HEK293T (cell line): Measurements from ENCODE around the gene SCARB2.

Source experiments
- CTCF ChIA-PET: fragments of 350-600 bp; formaldehyde crosslinking; extraction: SDS; loops from one replicate; lab custom pipeline; 2021; ENCODE audit warnings: antibody characterized with exemption, inconsistent platforms; lab: Yijun Ruan, JAX
- POLR2A ChIA-PET: fragments of 350-600 bp; formaldehyde crosslinking; extraction: SDS; loops from one replicate; lab custom pipeline; 2020; ENCODE audit warnings: antibody characterized with exemption, inconsistent platforms; lab: Yijun Ruan, JAX
- DNase-seq: peaks from one replicate; pipeline ENCODE4 v3.0.0; 2012; ENCODE audit warnings: mixed read lengths; ENCODE audit errors: extremely low spot score
- ARNT ChIP-seq: fragments of 450-650 bp; IDR thresholded peaks from 2 replicates; pipeline ENCODE4 v1.6.1; 2017; ENCODE audit warnings: mild to moderate bottlenecking
- BHLHE40 ChIP-seq: fragments of 450-650 bp; IDR thresholded peaks from 2 replicates; pipeline ENCODE4 v1.6.1; 2016; ENCODE audit warnings: mild to moderate bottlenecking, moderate library complexity, borderline replicate concordance
- CTBP1 ChIP-seq: fragments of 450-650 bp; IDR thresholded peaks from 2 replicates; pipeline ENCODE4 v1.6.1; 2016; ENCODE audit warnings: borderline replicate concordance
- ELF4 ChIP-seq: fragments of 450-650 bp; IDR thresholded peaks from 2 replicates; pipeline ENCODE4 v1.6.1; 2017; ENCODE audit warnings: antibody characterized with exemption
- FOXA1 ChIP-seq: fragments of 450-650 bp; IDR thresholded peaks from 2 replicates; pipeline ENCODE4 v1.6.1; 2016; ENCODE audit warnings: mild to moderate bottlenecking
- FOXK2 ChIP-seq: fragments of 450-650 bp; IDR thresholded peaks from 2 replicates; pipeline ENCODE4 v1.6.1; 2016; ENCODE audit warnings: mild to moderate bottlenecking
- FOXM1 ChIP-seq: fragments of 450-650 bp; IDR thresholded peaks from 2 replicates; pipeline ENCODE4 v1.6.1; 2017; ENCODE audit warnings: mild to moderate bottlenecking, borderline replicate concordance
- HDGF ChIP-seq: fragments of 450-650 bp; IDR thresholded peaks from 2 replicates; pipeline ENCODE4 v1.6.1; 2017; ENCODE audit warnings: antibody characterized with exemption, borderline replicate concordance
- L3MBTL2 ChIP-seq: fragments of 450-650 bp; conservative IDR thresholded peaks from 2 replicates; pipeline ENCODE4 v1.6.1; 2016; ENCODE audit warnings: mild to moderate bottlenecking
- LEF1 ChIP-seq: fragments of 450-650 bp; IDR thresholded peaks from 2 replicates; pipeline ENCODE4 v1.6.1; 2017; ENCODE audit warnings: mild to moderate bottlenecking, borderline replicate concordance
- NFRKB ChIP-seq: fragments of 450-650 bp; IDR thresholded peaks from 2 replicates; pipeline ENCODE4 v1.6.1; 2016; ENCODE audit warnings: mild to moderate bottlenecking, moderate library complexity
- SP1 ChIP-seq: fragments of 450-650 bp; IDR thresholded peaks from 2 replicates; pipeline ENCODE4 v1.6.1; 2017
- SUZ12 ChIP-seq: fragments of 450-650 bp; IDR thresholded peaks from 2 replicates; pipeline ENCODE4 v1.6.1; 2016; ENCODE audit warnings: mild to moderate bottlenecking
- TARDBP ChIP-seq: fragments of 450-650 bp; IDR thresholded peaks from 2 replicates; pipeline ENCODE4 v1.6.1; 2016
- ZNF384 ChIP-seq: fragments of 450-650 bp; IDR thresholded peaks from 2 replicates; pipeline ENCODE4 v1.6.1; 2016
- TF ChIP-seq, protein P1 (sequence below): fragments of 450-650 bp; IDR thresholded peaks from 2 replicates; pipeline ENCODE4 v1.6.1; 2016

Gene SCARB2

DNA sequence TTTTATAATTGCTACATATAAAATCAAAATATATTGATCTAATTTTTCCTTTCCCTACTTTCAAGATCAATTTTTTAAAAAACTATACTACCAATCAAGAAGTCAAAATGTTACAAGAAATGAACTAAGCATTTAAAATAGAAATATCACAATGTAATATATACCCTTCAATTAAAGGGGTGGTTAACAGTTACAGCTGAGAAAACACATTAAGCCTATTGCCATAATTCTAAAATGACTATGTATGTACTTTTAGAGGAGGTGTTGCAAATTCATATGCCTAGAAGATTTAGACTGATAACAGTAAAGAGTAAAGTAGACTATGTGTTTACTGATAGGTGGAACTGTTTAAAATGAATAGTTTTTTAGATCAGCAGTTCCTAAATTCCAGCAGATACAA, 69.1 kb downstream of the SCARB2 start:
- TF ChIP-seq HDGF = no peak
- no peak for TF ChIP-seq SP1
- no peak for TF ChIP-seq FOXM1
- TF ChIP-seq TARDBP = no peak
- no peak for TF ChIP-seq LEF1
- no peak for TF ChIP-seq L3MBTL2
- no peak for TF ChIP-seq SUZ12
- TF ChIP-seq NFRKB = no peak
- no peak for TF ChIP-seq ARNT
- no peak for TF ChIP-seq CTBP1
- no peak for TF ChIP-seq ZNF384
- no peak for TF ChIP-seq ELF4
- no peak for TF ChIP-seq FOXK2
- TF ChIP-seq FOXA1 = no peak
- TF ChIP-seq BHLHE40 = no peak
- TF ChIP-seq, protein P1, sequence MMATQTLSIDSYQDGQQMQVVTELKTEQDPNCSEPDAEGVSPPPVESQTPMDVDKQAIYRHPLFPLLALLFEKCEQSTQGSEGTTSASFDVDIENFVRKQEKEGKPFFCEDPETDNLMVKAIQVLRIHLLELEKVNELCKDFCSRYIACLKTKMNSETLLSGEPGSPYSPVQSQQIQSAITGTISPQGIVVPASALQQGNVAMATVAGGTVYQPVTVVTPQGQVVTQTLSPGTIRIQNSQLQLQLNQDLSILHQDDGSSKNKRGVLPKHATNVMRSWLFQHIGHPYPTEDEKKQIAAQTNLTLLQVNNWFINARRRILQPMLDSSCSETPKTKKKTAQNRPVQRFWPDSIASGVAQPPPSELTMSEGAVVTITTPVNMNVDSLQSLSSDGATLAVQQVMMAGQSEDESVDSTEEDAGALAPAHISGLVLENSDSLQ = no peak
- POLR2A ChIA-PET = no interaction called here
- CTCF ChIA-PET = no interaction called here
- DNase-seq = no peak

DNA sequence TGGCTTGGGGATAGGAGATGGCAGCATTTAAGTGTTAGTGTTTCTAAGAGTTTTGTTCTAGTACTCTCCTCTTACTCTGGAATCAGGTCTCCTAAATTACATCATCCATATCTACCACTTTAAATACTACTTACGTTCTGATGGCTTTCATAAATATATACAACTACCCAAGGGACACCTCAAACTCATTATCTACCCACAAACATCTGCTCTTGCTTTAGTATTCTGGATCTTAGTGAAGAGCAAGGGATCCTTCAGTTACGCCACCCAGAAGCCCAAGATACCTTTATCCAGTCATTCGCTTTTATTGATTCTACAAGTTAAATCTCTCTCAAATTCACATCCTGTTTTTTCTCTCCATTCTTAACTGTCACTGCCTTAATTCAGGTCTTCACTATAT, 72.4 kb downstream of the SCARB2 start:
- POLR2A ChIA-PET = no interaction called here
- TF ChIP-seq SP1 (no peak), HDGF (no peak)
- TF ChIP-seq, protein P1 = no peak
- no peak for DNase-seq
- CTCF ChIA-PET = no interaction called here

DNA sequence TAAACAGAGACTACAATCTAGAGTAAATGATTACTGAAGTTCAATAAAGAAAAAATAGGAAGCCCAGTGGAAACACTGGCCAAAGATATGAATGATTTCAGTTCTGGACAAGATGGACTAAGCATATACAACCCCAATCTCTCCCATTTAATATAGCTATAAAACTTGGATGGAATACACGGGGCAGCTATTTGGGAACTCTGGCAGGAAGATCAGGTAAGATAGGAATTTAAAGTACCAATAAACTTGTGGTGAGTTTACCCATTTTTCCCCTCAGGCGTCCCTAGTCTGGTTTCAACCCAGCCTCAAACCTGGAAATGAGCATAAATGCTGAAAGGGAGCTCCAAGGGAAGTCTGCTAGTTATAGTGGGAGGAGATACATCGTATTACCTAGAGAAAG, 85.9 kb downstream of the SCARB2 start:
- TF ChIP-seq, protein P1 = no peak
- TF ChIP-seq LEF1 (no peak), FOXM1 (no peak), FOXK2 (no peak), ELF4 (no peak), BHLHE40 (no peak), NFRKB (no peak), TARDBP (no peak), ZNF384 (no peak), SUZ12 (no peak), FOXA1 (no peak), CTBP1 (no peak), SP1 (no peak), ARNT (no peak), L3MBTL2 (no peak), HDGF (no peak)
- POLR2A ChIA-PET = no interaction called here
- CTCF ChIA-PET = no interaction called here
- no peak for DNase-seq

DNA sequence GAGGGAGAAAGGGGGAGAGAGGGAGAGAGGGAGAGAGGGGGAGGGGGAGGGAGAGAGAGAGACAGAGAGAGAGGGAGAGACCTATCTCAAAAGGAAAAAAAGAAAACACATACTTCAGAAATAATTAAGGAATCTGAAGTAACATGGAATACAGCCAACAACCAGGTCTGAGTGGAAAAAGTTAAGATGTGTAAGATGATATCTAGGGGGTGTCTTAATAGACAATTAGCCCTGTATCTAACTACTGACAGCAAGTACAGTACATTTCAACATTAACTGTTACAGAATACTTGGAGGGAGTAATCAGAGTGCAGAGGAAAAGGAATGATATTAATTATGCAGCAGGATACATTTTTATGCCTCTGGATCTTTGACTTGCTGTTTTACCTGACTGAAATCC, 87.8 kb downstream of the SCARB2 start:
- POLR2A ChIA-PET = no interaction called here
- CTCF ChIA-PET = no interaction called here
- no peak for DNase-seq
- TF ChIP-seq HDGF (no peak), SP1 (no peak), LEF1 (no peak), TARDBP (no peak), ELF4 (no peak), L3MBTL2 (no peak), ZNF384 (no peak), NFRKB (no peak), FOXK2 (no peak), BHLHE40 (no peak), CTBP1 (no peak), SUZ12 (no peak), FOXA1 (no peak), FOXM1 (no peak), ARNT (no peak)
- TF ChIP-seq, protein P1 = no peak

DNA sequence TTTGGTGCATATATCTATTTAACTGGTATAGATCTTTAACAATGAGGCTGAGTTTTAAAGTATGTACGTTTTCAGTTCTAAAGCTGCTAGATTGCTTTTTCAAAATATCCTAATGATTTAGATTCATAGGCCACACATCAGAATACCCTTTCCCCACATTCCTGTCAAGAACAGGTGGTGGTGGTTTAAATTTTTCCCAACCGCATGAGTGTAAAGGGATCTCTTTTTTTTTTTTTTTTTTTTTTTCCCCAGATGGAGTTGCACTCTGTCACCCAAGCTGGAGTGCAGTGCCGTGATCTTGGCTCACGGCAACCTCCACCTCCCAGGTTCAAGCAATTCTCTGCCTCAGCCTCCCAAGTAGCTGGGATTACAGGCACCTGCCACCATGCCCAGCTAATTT, 93.4 kb downstream of the SCARB2 start:
- TF ChIP-seq ZNF384 (no peak), NFRKB (no peak), SUZ12 (no peak), FOXM1 (no peak), ELF4 (no peak), ARNT (no peak), FOXK2 (no peak), SP1 (no peak), HDGF (no peak), L3MBTL2 (no peak), TARDBP (no peak), LEF1 (no peak), FOXA1 (no peak)
- TF ChIP-seq, protein P1 = no peak
- POLR2A ChIA-PET = no interaction called here
- no peak for DNase-seq
- CTCF ChIA-PET = no interaction called here

DNA sequence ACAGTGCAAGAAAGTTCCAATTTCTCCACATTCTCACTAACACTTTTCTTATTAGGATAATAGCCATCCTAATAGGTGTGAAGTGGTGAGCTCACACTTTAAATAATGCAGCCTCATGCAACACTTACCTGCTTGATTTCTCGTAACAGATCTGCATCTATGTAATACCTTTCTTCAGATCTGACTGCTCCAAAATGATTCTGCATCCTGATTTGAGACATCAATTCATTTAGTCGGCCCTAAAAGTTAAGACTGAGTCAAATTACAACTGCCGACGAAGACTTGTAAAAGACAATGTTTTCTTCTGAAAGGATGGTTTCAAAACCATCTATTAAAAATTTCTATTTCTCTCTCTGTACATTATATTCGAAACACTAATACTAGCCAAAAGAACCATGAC, 96.1 kb downstream of the SCARB2 start:
- TF ChIP-seq ELF4 = no peak
- TF ChIP-seq ZNF384 = no peak
- TF ChIP-seq NFRKB = no peak
- no peak for TF ChIP-seq LEF1
- TF ChIP-seq SUZ12 = no peak
- TF ChIP-seq CTBP1 = no peak
- no peak for TF ChIP-seq L3MBTL2
- no peak for TF ChIP-seq ARNT
- no peak for TF ChIP-seq TARDBP
- TF ChIP-seq FOXA1 = no peak
- TF ChIP-seq, protein P1 = no peak
- TF ChIP-seq BHLHE40 = no peak
- no peak for TF ChIP-seq FOXM1
- no peak for TF ChIP-seq FOXK2
- no peak for TF ChIP-seq HDGF
- no peak for TF ChIP-seq SP1
- POLR2A ChIA-PET = no interaction called here
- DNase-seq = no peak
- CTCF ChIA-PET = no interaction called here
